ENCODE results near the gene USP31.
"Not testable (repeated sequence)": the region's sequence is repeated elsewhere in the genome, so short reads cannot be mapped to it uniquely, and the experiment has no call there.

DNA sequence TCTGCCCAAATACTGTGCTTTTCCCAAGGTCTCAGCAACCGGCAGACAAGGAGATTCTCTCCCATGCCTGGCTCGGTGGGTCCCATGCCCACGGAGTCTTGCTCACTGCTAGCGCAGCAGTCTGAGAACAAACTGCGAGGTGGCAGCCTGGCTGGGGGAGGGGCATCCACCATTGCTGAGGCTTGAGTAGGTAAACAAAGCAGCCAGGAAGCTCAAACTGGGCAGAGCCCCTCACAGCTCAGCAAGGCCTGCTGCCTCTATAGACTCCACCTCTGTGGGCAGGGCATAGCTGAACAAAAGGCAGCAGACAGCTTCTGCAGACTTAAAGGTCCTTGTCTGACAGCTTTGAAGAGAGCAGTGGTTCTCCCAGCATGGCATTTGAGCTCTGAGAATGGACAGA lies 55.1 kb downstream of the USP31 start:
- TF ChIP-seq, protein P1, sequence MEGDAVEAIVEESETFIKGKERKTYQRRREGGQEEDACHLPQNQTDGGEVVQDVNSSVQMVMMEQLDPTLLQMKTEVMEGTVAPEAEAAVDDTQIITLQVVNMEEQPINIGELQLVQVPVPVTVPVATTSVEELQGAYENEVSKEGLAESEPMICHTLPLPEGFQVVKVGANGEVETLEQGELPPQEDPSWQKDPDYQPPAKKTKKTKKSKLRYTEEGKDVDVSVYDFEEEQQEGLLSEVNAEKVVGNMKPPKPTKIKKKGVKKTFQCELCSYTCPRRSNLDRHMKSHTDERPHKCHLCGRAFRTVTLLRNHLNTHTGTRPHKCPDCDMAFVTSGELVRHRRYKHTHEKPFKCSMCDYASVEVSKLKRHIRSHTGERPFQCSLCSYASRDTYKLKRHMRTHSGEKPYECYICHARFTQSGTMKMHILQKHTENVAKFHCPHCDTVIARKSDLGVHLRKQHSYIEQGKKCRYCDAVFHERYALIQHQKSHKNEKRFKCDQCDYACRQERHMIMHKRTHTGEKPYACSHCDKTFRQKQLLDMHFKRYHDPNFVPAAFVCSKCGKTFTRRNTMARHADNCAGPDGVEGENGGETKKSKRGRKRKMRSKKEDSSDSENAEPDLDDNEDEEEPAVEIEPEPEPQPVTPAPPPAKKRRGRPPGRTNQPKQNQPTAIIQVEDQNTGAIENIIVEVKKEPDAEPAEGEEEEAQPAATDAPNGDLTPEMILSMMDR (IDR thresholded peaks at IDR 0.05) = not testable (repeated sequence)
- not testable (repeated sequence) for TF ChIP-seq ZFX (IDR thresholded peaks at IDR 0.05; ENCODE audit: borderline replicate concordance)
